ENCODE data around the gene TSC2. TPM values are rescaled to one million over a fixed set of nuclear protein-coding genes. Genes with fewer than 3 reads are reported as not detected.
A peak's percentile ranks its signal among the peaks of the same experiment; 100 is the strongest.

TSC2 gene
- total RNA-seq, 4 donors from 2014 or later, result 88.3 to 206 (median 127) TPM

DNA sequence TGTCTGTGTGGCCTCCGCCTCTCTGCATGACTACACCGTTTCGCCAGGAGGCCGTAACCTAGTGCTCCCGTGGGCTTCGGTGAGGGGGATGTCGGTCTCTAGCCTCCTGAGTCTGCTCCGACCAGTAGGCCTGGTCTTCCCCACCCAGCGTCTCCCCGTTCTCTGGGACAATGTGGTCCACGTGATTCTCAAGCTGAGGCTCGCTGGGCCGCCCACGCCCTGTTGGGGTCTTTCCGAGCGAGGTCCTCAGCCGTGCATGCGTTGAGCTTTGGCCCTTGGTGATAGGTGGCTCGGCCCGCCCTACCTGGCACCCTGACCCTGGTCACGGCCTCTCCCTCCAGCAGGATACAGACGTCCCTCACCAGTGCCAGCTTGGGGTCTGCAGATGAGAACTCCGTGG lies 30.9 kb downstream of the TSC2 start:
- in situ Hi-C loops (cut with MboI; ENCODE audit: low pct_ligation_motif_present in 1 of 4, low pct_unique_long_range_greater_than_20kb in 1 of 4, low sequenced_read_pairs in 3 of 4), result no loop called here
- DNase-seq, result no peak
- Histone ChIP-seq H3K9me3 (no peaks in the 10 kb centered on the region), H3K27me3 (no peaks in the 10 kb centered on the region), H3K27ac (no peak overlapping the region), H3K36me3 (peaks cover 0 to 11% (median 4%) of the 10 kb centered on the region in 4 donors), H3K4me3 (no peak overlapping the region), H3K4me1 (peaks cover 0 to 18% (median 9%) of the 10 kb centered on the region in 4 donors)
- intact Hi-C loops (cut with DNase I; ENCODE audit: low total_unique reads), result no loop called here
- WGBS, 2 donors (ENCODE audit: low coverage in 1 of 2), result 94 to 100% methylated on average over 1 to 19 of the region's 23 CpGs
- no peak for TF ChIP-seq POLR2AphosphoS5 (IDR thresholded peaks at IDR 0.05)
- no peak for TF ChIP-seq EP300 (IDR thresholded peaks at IDR 0.05; ENCODE audit: low read depth)
- TF ChIP-seq, protein P1, sequence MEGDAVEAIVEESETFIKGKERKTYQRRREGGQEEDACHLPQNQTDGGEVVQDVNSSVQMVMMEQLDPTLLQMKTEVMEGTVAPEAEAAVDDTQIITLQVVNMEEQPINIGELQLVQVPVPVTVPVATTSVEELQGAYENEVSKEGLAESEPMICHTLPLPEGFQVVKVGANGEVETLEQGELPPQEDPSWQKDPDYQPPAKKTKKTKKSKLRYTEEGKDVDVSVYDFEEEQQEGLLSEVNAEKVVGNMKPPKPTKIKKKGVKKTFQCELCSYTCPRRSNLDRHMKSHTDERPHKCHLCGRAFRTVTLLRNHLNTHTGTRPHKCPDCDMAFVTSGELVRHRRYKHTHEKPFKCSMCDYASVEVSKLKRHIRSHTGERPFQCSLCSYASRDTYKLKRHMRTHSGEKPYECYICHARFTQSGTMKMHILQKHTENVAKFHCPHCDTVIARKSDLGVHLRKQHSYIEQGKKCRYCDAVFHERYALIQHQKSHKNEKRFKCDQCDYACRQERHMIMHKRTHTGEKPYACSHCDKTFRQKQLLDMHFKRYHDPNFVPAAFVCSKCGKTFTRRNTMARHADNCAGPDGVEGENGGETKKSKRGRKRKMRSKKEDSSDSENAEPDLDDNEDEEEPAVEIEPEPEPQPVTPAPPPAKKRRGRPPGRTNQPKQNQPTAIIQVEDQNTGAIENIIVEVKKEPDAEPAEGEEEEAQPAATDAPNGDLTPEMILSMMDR (IDR thresholded peaks at IDR 0.05), result no peak
- no peak for TF ChIP-seq POLR2A (IDR thresholded peaks at IDR 0.05)

DNA sequence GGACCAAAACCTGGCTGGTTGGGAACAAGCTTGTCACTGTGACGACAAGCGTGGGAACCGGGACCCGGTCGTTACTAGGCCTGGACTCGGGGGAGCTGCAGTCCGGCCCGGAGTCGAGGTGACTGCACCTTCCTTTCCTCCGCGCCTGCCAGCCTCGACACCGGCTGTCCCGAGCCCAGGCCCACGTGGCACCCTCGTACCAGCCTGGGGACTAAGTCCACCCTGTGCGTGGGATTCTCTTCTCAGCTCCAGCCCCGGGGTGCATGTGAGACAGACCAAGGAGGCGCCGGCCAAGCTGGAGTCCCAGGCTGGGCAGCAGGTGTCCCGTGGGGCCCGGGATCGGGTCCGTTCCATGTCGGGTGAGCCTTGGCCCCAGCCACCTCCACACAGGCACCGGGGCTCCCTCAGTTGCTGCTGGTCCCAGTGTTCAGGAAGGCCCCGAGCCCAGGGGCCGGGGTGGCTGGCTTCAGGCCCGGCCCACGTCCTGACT lies 31.6 kb downstream of the TSC2 start:
- TF ChIP-seq POLR2AphosphoS5 (IDR thresholded peaks at IDR 0.05) (no peak), EP300 (IDR thresholded peaks at IDR 0.05; ENCODE audit: low read depth) (no peak), POLR2A (IDR thresholded peaks at IDR 0.05) (no peak)
- TF ChIP-seq, protein P1 (IDR thresholded peaks at IDR 0.05), result no peak
- peaks cover 0 to 8% (median 4%) of the 10 kb centered on the region in 4 donors for H3K36me3 ChIP-seq

DNA sequence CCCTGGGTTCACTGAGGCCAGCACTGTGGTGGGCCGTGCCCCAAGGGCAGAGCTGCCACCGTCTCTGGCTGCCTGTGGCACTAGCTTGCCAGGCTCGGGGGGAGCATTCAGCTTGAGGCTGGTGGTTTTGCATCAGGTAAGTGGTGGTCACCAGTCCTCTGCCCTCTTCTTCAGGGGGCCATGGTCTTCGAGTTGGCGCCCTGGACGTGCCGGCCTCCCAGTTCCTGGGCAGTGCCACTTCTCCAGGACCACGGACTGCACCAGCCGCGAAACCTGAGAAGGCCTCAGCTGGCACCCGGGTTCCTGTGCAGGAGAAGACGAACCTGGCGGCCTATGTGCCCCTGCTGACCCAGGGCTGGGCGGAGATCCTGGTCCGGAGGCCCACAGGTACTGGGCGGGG lies 32.2 kb downstream of the TSC2 start:
- H3K27me3 ChIP-seq, result no peaks in the 10 kb centered on the region
- H3K36me3 ChIP-seq, result peaks cover 0 to 8% (median 4%) of the 10 kb centered on the region in 4 donors
- intact Hi-C loops (cut with DNase I; ENCODE audit: low total_unique reads), result no loop called here
- 96% methylated on average over 16 of the region's 16 CpGs; no CpG with 5 or more reads in 1 of the 2 donors for WGBS, 2 donors (ENCODE audit: low coverage in 1 of 2)
- no peak for TF ChIP-seq POLR2A (IDR thresholded peaks at IDR 0.05)
- TF ChIP-seq POLR2AphosphoS5 (IDR thresholded peaks at IDR 0.05), result no peak
- no peak for TF ChIP-seq EP300 (IDR thresholded peaks at IDR 0.05; ENCODE audit: low read depth)
- TF ChIP-seq, protein P1 (IDR thresholded peaks at IDR 0.05), result no peak
- no peak overlapping the region for H3K27ac ChIP-seq
- no peak for DNase-seq
- no peaks in the 10 kb centered on the region for H3K9me3 ChIP-seq
- peaks cover 0 to 18% (median 9%) of the 10 kb centered on the region in 4 donors for H3K4me1 ChIP-seq
- H3K4me3 ChIP-seq, result no peak overlapping the region
- in situ Hi-C loops (cut with MboI; ENCODE audit: low pct_ligation_motif_present in 1 of 4, low pct_unique_long_range_greater_than_20kb in 1 of 4, low sequenced_read_pairs in 3 of 4), result no loop called here

More for the DNA sequence above, 31.6 kb downstream of the TSC2 start:
- H3K4me3 ChIP-seq, result no peak overlapping the region
- H3K4me1 ChIP-seq, result peaks cover 0 to 18% (median 9%) of the 10 kb centered on the region in 4 donors
- in situ Hi-C loops (cut with MboI; ENCODE audit: low pct_ligation_motif_present in 1 of 4, low pct_unique_long_range_greater_than_20kb in 1 of 4, low sequenced_read_pairs in 3 of 4) (no loop called here), intact Hi-C loops (cut with DNase I; ENCODE audit: low total_unique reads) (no loop called here)
- no peak overlapping the region for H3K27ac ChIP-seq
- DNase-seq, result no peak
- H3K9me3 ChIP-seq, result no peaks in the 10 kb centered on the region
- no peaks in the 10 kb centered on the region for H3K27me3 ChIP-seq
- WGBS, 2 donors (ENCODE audit: low coverage in 1 of 2), result 96% methylated on average over 24 of the region's 30 CpGs; no CpG with 5 or more reads in 1 of the 2 donors

DNA sequence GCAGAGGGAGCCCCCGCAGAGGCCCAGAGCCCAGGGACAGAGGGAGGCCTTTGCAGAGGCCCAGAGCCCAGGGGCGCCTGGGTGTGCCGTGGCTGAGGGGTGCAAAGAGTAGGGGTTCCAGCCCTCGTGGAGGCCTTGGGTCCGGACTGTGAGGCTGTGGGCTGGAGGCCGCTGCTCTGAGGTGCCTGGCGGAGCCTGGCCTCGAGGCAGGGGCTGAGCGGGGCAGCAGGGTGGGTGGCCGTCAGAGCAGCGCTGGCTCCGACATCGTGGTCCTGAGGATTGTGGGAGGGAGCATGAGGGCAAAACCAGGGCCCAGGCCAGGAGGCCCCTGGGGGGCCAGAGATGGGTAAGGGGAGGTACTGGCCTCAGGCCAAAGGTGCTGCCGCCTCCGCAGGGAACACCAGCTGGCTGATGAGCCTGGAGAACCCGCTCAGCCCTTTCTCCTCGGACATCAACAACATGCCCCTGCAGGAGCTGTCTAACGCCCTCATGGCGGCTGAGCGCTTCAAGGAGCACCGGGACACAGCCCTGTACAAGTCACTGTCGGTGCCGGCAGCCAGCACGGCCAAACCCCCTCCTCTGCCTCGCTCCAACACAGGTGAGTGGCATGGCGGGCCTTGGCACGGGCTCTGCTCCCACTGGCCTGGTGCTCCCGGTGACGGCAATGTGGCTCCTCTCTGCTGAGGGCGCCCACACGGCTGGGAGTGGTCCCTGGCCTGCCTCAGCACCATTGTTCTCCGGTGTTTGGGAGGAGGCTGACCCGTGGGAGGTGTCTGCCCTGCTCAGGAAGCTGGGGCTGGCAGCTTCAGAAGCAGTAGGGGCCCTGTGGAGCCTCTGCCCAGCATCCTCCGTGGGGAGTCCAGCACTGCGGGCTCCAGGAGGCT lies 33.7 kb downstream of the TSC2 start:
- DNase-seq, result no peak
- H3K9me3 ChIP-seq, result no peaks in the 10 kb centered on the region
- H3K36me3 ChIP-seq, result peaks cover 0 to 8% (median 4%) of the 10 kb centered on the region in 4 donors
- TF ChIP-seq, protein P1 (IDR thresholded peaks at IDR 0.05), result no peak
- TF ChIP-seq EP300 (IDR thresholded peaks at IDR 0.05; ENCODE audit: low read depth) (no peak), POLR2A (IDR thresholded peaks at IDR 0.05) (no peak), POLR2AphosphoS5 (IDR thresholded peaks at IDR 0.05) (no peak)
- in situ Hi-C loops (cut with MboI; ENCODE audit: low pct_ligation_motif_present in 1 of 4, low pct_unique_long_range_greater_than_20kb in 1 of 4, low sequenced_read_pairs in 3 of 4), result no loop called here
- peaks cover 0 to 18% (median 9%) of the 10 kb centered on the region in 4 donors for H3K4me1 ChIP-seq
- intact Hi-C loops (cut with DNase I; ENCODE audit: low total_unique reads), result no loop called here
- WGBS, 2 donors (ENCODE audit: low coverage in 1 of 2), result 86 to 92% methylated on average over 7 to 34 of the region's 35 CpGs
- peak overlapping the region in 3 of 4 donors; percentile 7 to 60 (median 58) for H3K27ac ChIP-seq
- no peak overlapping the region for H3K4me3 ChIP-seq
- H3K27me3 ChIP-seq, result no peaks in the 10 kb centered on the region

Measured in transverse colon (tissue), 4 donors.